HepG2 (cell line): ENCODE results near the gene P2RY2. TPM values are rescaled to one million over a fixed set of nuclear protein-coding genes. Genes with fewer than 3 reads are reported as not detected.
A peak's percentile ranks its signal among the peaks of the same experiment; 100 is the strongest.

Experiments
- AHR ChIP-seq: IDR thresholded peaks from 2 replicates; pipeline ENCODE4 v1.6.1; 2018; ENCODE audit warnings: missing genetic modification reagents, missing compliant biosample characterization
- ARNT ChIP-seq: fragments of 450-650 bp; IDR thresholded peaks from 2 replicates; pipeline ENCODE4 v1.6.1; 2017
- ASH2L ChIP-seq: fragments of 300-600, 200-600 bp; sonication (generic); IDR thresholded peaks from 2 replicates; pipeline ENCODE4 v1.7.0; 2017; ENCODE audit warnings: low read depth, mild to moderate bottlenecking, moderate library complexity, mixed read lengths, low read length; ENCODE audit not compliant: insufficient read length
- CREM ChIP-seq, 2 experiments: sonication (generic) in 1 of 2; formaldehyde crosslinking in 1 of 2; IDR thresholded peaks; 2 replicates each; pipeline versions ENCODE4 v1.4.0 to v1.6.1; 2016 to 2020; ENCODE audit warnings: antibody characterized with exemption in 1 of 2, mild to moderate bottlenecking in 1 of 2, missing genetic modification reagents in 1 of 2
- GPN1 ChIP-seq: sonication (generic); formaldehyde crosslinking; IDR thresholded peaks from 2 replicates; pipeline ENCODE4 v1.5.1; 2020; ENCODE audit warnings: missing genetic modification reagents, borderline replicate concordance
- HNRNPK ChIP-seq: fragments of 200-400 bp; formaldehyde crosslinking; IDR thresholded peaks from 2 replicates; pipeline ENCODE4 v1.6.1; 2018; ENCODE audit warnings: low read length, low read depth, moderate library complexity, mild to moderate bottlenecking; ENCODE audit not compliant: poor library complexity, severe bottlenecking
- KAT2B ChIP-seq: fragments of 150-350 bp; IDR thresholded peaks from 2 replicates; pipeline ENCODE4 v1.6.1; 2014; ENCODE audit warnings: low read depth, low read length, borderline replicate concordance
- KDM3A ChIP-seq: IDR thresholded peaks from 2 replicates; pipeline ENCODE4 v1.6.1; 2018; ENCODE audit warnings: low read depth, missing compliant biosample characterization
- MAFF ChIP-seq: IDR thresholded peaks from 2 replicates; pipeline ENCODE4 v1.6.1; 2011; ENCODE audit warnings: low read depth, low read length, improper control_type of control experiment
- NFATC3 ChIP-seq: sonication (generic); formaldehyde crosslinking; IDR thresholded peaks from 2 replicates; pipeline ENCODE4 v1.5.1; 2020; ENCODE audit warnings: mild to moderate bottlenecking, missing genetic modification reagents
- NFE2L1 ChIP-seq: sonication (generic); formaldehyde crosslinking; IDR thresholded peaks from 2 replicates; pipeline ENCODE4 v1.4.0; 2020; ENCODE audit warnings: missing genetic modification reagents, mild to moderate bottlenecking, borderline replicate concordance
- RFX3 ChIP-seq: IDR thresholded peaks from 2 replicates; pipeline ENCODE4 v1.6.1; 2016; ENCODE audit warnings: missing biosample characterization, missing genetic modification reagents
- RNF2 ChIP-seq: fragments of 450-650 bp; conservative IDR thresholded peaks from 2 replicates; pipeline ENCODE4 v1.6.1; 2016; ENCODE audit warnings: low read depth
- TGIF2 ChIP-seq: IDR thresholded peaks from 2 replicates; pipeline ENCODE4 v1.6.1; 2016; ENCODE audit warnings: control low read depth, missing compliant biosample characterization
- ZC3H13 ChIP-seq: sonication (generic); formaldehyde crosslinking; IDR thresholded peaks from 2 replicates; pipeline ENCODE4 v1.8.1; 2023; ENCODE audit warnings: mild to moderate bottlenecking, missing genetic modification reagents, moderate library complexity
- ZFP36 ChIP-seq: fragments of 150-350 bp; IDR thresholded peaks from 2 replicates; pipeline ENCODE4 v1.6.1; 2018; ENCODE audit warnings: borderline replicate concordance, low read length, low read depth; ENCODE audit not compliant: partially characterized antibody
- ZFP41 ChIP-seq: sonication (generic); formaldehyde crosslinking; IDR thresholded peaks from 2 replicates; pipeline ENCODE4 v1.4.0; 2020; ENCODE audit warnings: mild to moderate bottlenecking, missing genetic modification reagents, borderline replicate concordance
- ZIK1 ChIP-seq: sonication (generic); formaldehyde crosslinking; IDR thresholded peaks from 2 replicates; pipeline ENCODE4 v1.5.0; 2020; ENCODE audit warnings: mild to moderate bottlenecking, low read depth, missing genetic modification reagents, borderline replicate concordance
- ZNF382 ChIP-seq: sonication (generic); formaldehyde crosslinking; IDR thresholded peaks from 2 replicates; pipeline ENCODE4 v1.5.0; 2020; ENCODE audit warnings: missing genetic modification reagents, mild to moderate bottlenecking, borderline replicate concordance
- ZNF543 ChIP-seq: sonication (generic); formaldehyde crosslinking; IDR thresholded peaks from 2 replicates; pipeline ENCODE4 v1.4.0; 2020; ENCODE audit warnings: mild to moderate bottlenecking, missing genetic modification reagents
- ZNF784 ChIP-seq: sonication (generic); formaldehyde crosslinking; IDR thresholded peaks from 2 replicates; pipeline ENCODE4 v1.5.1; 2020; ENCODE audit warnings: missing genetic modification reagents, mild to moderate bottlenecking, borderline replicate concordance
- ZSCAN30 ChIP-seq: sonication (generic); formaldehyde crosslinking; IDR thresholded peaks from 2 replicates; pipeline ENCODE4 v1.5.0; 2020; ENCODE audit warnings: mild to moderate bottlenecking, missing genetic modification reagents
- polyA plus RNA-seq, 8 experiments: library from polyadenylated mRNA; depleted of rRNA in 3 of 8; stranded (reverse) in 7 of 8; unstranded in 1 of 8; fragments of >200 nt; fragmentation: Illumina TruSeq in 4 of 8; extraction: Trizol in 4 of 8; gene quantifications; 2 replicates each; pipeline versions ENCODE4 v1.2.1 to v1.2.3, GENCODE V29; 2011 to 2016; ENCODE audit warnings: low read depth in 4 of 8, missing spikeins in 1 of 8, mixed read lengths in 1 of 8; ENCODE audit not compliant: insufficient read depth in 1 of 8
- total RNA-seq, 5 experiments: library from RNA; depleted of rRNA; stranded (reverse); fragments of >200 nt; fragmentation: Illumina TruSeq; extraction: Trizol; gene quantifications; 2 replicates each; pipeline ENCODE4 v1.2.3, GENCODE V29; 2016; ENCODE audit warnings: low read depth in 1 of 5
- TF ChIP-seq, protein P1 (sequence below): sonication (generic); formaldehyde crosslinking; IDR thresholded peaks from 2 replicates; pipeline ENCODE4 v1.4.0; 2020; ENCODE audit warnings: missing genetic modification reagents
- TF ChIP-seq, protein P2 (sequence below): sonication (generic); formaldehyde crosslinking; IDR thresholded peaks from 2 replicates; pipeline ENCODE4 v1.5.0; 2020; ENCODE audit warnings: mild to moderate bottlenecking, missing genetic modification reagents, moderate library complexity

The P2RY2 gene
- total and polyA plus RNA-seq, 2 of the 13 experiments (the other 11 are each of a cell fraction or from before 2014, with no cell fraction given): 0.95 to 3.1 TPM

GRCh38 chr11:73172992-73173656, 45.0 kb upstream of the P2RY2 start (continued):
- TF ChIP-seq KAT2B (no peak), ZNF543 (CRISPR knock-in tag) (no peak), ZFP41 (CRISPR knock-in tag) (no peak), RFX3 (CRISPR knock-in tag) (no peak), ZIK1 (CRISPR knock-in tag) (no peak), ZFP36 (no peak), MAFF (no peak), ASH2L (peak; percentile 47), NFATC3 (CRISPR knock-in tag) (no peak), TGIF2 (CRISPR knock-in tag) (peak; percentile 37; the same call in 1 of the 2 replicates), RNF2 (no peak), ARNT (no peak), ZC3H13 (CRISPR knock-in tag) (no peak), GPN1 (CRISPR knock-in tag) (no peak), CREM (IDR thresholded peaks at IDR 0.05) (peak; percentile 62; the same call in 1 of the 2 replicates), CREM (CRISPR knock-in tag; IDR thresholded peaks at IDR 0.05) (no peak), ZSCAN30 (no peak), ZNF382 (CRISPR knock-in tag) (no peak), NFE2L1 (CRISPR knock-in tag) (no peak), HNRNPK (no peak), KDM3A (CRISPR knock-in tag) (no peak), ZNF784 (CRISPR knock-in tag) (no peak), AHR (CRISPR knock-in tag) (no peak)
- TF ChIP-seq, protein P1, sequence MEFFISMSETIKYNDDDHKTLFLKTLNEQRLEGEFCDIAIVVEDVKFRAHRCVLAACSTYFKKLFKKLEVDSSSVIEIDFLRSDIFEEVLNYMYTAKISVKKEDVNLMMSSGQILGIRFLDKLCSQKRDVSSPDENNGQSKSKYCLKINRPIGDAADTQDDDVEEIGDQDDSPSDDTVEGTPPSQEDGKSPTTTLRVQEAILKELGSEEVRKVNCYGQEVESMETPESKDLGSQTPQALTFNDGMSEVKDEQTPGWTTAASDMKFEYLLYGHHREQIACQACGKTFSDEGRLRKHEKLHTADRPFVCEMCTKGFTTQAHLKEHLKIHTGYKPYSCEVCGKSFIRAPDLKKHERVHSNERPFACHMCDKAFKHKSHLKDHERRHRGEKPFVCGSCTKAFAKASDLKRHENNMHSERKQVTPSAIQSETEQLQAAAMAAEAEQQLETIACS: peak; percentile 46; the same call in 1 of the 2 replicates
- TF ChIP-seq, protein P2, sequence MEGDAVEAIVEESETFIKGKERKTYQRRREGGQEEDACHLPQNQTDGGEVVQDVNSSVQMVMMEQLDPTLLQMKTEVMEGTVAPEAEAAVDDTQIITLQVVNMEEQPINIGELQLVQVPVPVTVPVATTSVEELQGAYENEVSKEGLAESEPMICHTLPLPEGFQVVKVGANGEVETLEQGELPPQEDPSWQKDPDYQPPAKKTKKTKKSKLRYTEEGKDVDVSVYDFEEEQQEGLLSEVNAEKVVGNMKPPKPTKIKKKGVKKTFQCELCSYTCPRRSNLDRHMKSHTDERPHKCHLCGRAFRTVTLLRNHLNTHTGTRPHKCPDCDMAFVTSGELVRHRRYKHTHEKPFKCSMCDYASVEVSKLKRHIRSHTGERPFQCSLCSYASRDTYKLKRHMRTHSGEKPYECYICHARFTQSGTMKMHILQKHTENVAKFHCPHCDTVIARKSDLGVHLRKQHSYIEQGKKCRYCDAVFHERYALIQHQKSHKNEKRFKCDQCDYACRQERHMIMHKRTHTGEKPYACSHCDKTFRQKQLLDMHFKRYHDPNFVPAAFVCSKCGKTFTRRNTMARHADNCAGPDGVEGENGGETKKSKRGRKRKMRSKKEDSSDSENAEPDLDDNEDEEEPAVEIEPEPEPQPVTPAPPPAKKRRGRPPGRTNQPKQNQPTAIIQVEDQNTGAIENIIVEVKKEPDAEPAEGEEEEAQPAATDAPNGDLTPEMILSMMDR (CRISPR knock-in tag): 0 out of 2 replicates have a peak, but pooled peaks have one; percentile 16
